HEK293 (cell line): ENCODE data around the gene ZAR1.

Experiments used
- CTCF ChIA-PET: fragments of 350-600 bp; formaldehyde crosslinking; extraction: SDS; loops from one replicate; lab custom pipeline; 2021; ENCODE audit warnings: antibody characterized with exemption; lab: Yijun Ruan, JAX
- POLR2A ChIA-PET: fragments of 300-600 bp; formaldehyde crosslinking; extraction: SDS; loops from one replicate; lab custom pipeline; 2020; ENCODE audit warnings: antibody characterized with exemption, inconsistent platforms; lab: Yijun Ruan, JAX
- H3K27ac ChIP-seq: fragments of 200-500 bp; sonication (Bioruptor generic); 2 replicates; pipeline ENCODE4 v1.5.1; 2014; ENCODE audit warnings: low read depth, low read length, control low read depth, inconsistent platforms; ENCODE audit errors: extremely low read depth
- H3K36me3 ChIP-seq, 2 experiments: fragments of 200-500 bp in 1 of 2; sonication (Bioruptor generic) in 1 of 2; 1 replicate in 1 of 2; 2 replicates in 1 of 2; pipeline ENCODE4 v1.5.1; 2014 to 2017; ENCODE audit warnings: inconsistent platforms in 2 of 2, low read length in 2 of 2; ENCODE audit not compliant: control insufficient read depth in 2 of 2, insufficient read depth in 1 of 2
- H3K4me1 ChIP-seq: fragments of 200-500 bp; sonication (Bioruptor generic); 2 replicates; pipeline ENCODE4 v1.5.1; 2014; ENCODE audit warnings: mild to moderate bottlenecking, low read length, inconsistent platforms; ENCODE audit not compliant: control insufficient read depth, insufficient read depth
- H3K4me3 ChIP-seq: 2 replicates; pipeline ENCODE4 v1.5.1; 2011; ENCODE audit warnings: low read depth, mild to moderate bottlenecking, control low read depth, low read length, moderate library complexity
- H3K9me3 ChIP-seq: fragments of 200-500 bp; sonication (Bioruptor generic); 2 replicates; pipeline ENCODE4 v1.5.1; 2014; ENCODE audit warnings: low read depth, low read length, inconsistent platforms; ENCODE audit not compliant: control insufficient read depth, insufficient read depth
- GLIS2 ChIP-seq: fragments of 450-650 bp; formaldehyde crosslinking; IDR thresholded peaks from 2 replicates; pipeline ENCODE4 v1.5.1; 2016; ENCODE audit warnings: missing biosample characterization, missing genetic modification characterization
- KLF16 ChIP-seq: fragments of 450-650 bp; formaldehyde crosslinking; IDR thresholded peaks from 2 replicates; pipeline ENCODE4 v1.5.1; 2017; ENCODE audit warnings: missing biosample characterization, missing genetic modification characterization
- MZF1 ChIP-seq: fragments of 450-650 bp; formaldehyde crosslinking; IDR thresholded peaks from 2 replicates; pipeline ENCODE4 v1.5.1; 2017; ENCODE audit warnings: missing biosample characterization, missing genetic modification characterization, borderline replicate concordance
- SALL2 ChIP-seq: fragments of 450-650 bp; formaldehyde crosslinking; IDR thresholded peaks from 2 replicates; pipeline ENCODE4 v1.5.0; 2017; ENCODE audit warnings: missing biosample characterization, mild to moderate bottlenecking, missing genetic modification characterization, borderline replicate concordance
- ZBTB8A ChIP-seq: fragments of 450-650 bp; formaldehyde crosslinking; IDR thresholded peaks from 2 replicates; pipeline ENCODE4 v1.5.1; 2016; ENCODE audit warnings: missing biosample characterization, missing genetic modification characterization
- ZNF133 ChIP-seq: fragments of 450-650 bp; formaldehyde crosslinking; IDR thresholded peaks from 2 replicates; pipeline ENCODE4 v1.5.1; 2016; ENCODE audit warnings: missing biosample characterization, missing genetic modification characterization
- ZNF211 ChIP-seq: fragments of 450-650 bp; formaldehyde crosslinking; IDR thresholded peaks from 2 replicates; pipeline ENCODE4 v1.5.1; 2016; ENCODE audit warnings: low read depth, missing biosample characterization, missing genetic modification characterization
- ZNF302 ChIP-seq: fragments of 450-650 bp; formaldehyde crosslinking; IDR thresholded peaks from 2 replicates; pipeline ENCODE4 v1.5.1; 2016; ENCODE audit warnings: missing biosample characterization, missing genetic modification characterization, low read depth
- ZNF350 ChIP-seq: fragments of 450-650 bp; formaldehyde crosslinking; IDR thresholded peaks from 2 replicates; pipeline ENCODE4 v1.5.0; 2017; ENCODE audit warnings: missing biosample characterization, mild to moderate bottlenecking, missing genetic modification characterization
- ZNF433 ChIP-seq: fragments of 450-650 bp; formaldehyde crosslinking; IDR thresholded peaks from 2 replicates; pipeline ENCODE4 v1.5.1; 2016; ENCODE audit warnings: missing biosample characterization, missing genetic modification characterization, low read depth
- ZNF514 ChIP-seq: fragments of 450-650 bp; formaldehyde crosslinking; IDR thresholded peaks from 2 replicates; pipeline ENCODE4 v1.5.1; 2016; ENCODE audit warnings: missing biosample characterization, missing genetic modification characterization
- ZNF521 ChIP-seq: fragments of 450-650 bp; formaldehyde crosslinking; IDR thresholded peaks from 2 replicates; pipeline ENCODE4 v1.5.1; 2017; ENCODE audit warnings: missing biosample characterization, mild to moderate bottlenecking, missing genetic modification characterization
- ZNF530 ChIP-seq: fragments of 450-650 bp; formaldehyde crosslinking; IDR thresholded peaks from 2 replicates; pipeline ENCODE4 v1.5.1; 2016; ENCODE audit warnings: low read depth, missing biosample characterization, missing genetic modification characterization
- ZNF549 ChIP-seq: fragments of 450-650 bp; IDR thresholded peaks from 2 replicates; pipeline ENCODE4 v1.5.1; 2018; ENCODE audit warnings: missing biosample characterization, missing genetic modification characterization, mild to moderate bottlenecking, inconsistent platforms, moderate library complexity
- ZNF629 ChIP-seq: fragments of 450-650 bp; formaldehyde crosslinking; IDR thresholded peaks from 2 replicates; pipeline ENCODE4 v1.5.1; 2017; ENCODE audit warnings: missing biosample characterization, missing genetic modification characterization
- ZNF747 ChIP-seq: fragments of 450-650 bp; formaldehyde crosslinking; IDR thresholded peaks from 2 replicates; pipeline ENCODE4 v1.5.1; 2016; ENCODE audit warnings: missing biosample characterization, missing genetic modification characterization
- ZNF777 ChIP-seq: fragments of 450-650 bp; formaldehyde crosslinking; IDR thresholded peaks from 2 replicates; pipeline ENCODE4 v1.5.1; 2017; ENCODE audit warnings: missing biosample characterization, missing genetic modification characterization, borderline replicate concordance
- TF ChIP-seq, protein P1 (sequence below): fragments of 450-650 bp; formaldehyde crosslinking; IDR thresholded peaks from 2 replicates; pipeline ENCODE4 v1.5.1; 2016; ENCODE audit warnings: missing biosample characterization, missing genetic modification characterization
- TF ChIP-seq, protein P2 (sequence below): fragments of 450-650 bp; formaldehyde crosslinking; IDR thresholded peaks from 2 replicates; pipeline ENCODE4 v1.5.1; 2017; ENCODE audit warnings: missing biosample characterization, mild to moderate bottlenecking, missing genetic modification characterization, moderate library complexity
- TF ChIP-seq, protein P3 (sequence below): fragments of 450-650 bp; formaldehyde crosslinking; IDR thresholded peaks from 2 replicates; pipeline ENCODE4 v1.5.0; 2017; ENCODE audit warnings: missing biosample characterization, missing genetic modification characterization, borderline replicate concordance
- TF ChIP-seq, protein P4 (sequence below): fragments of 450-650 bp; formaldehyde crosslinking; IDR thresholded peaks from 2 replicates; pipeline ENCODE4 v1.5.1; 2016; ENCODE audit warnings: missing biosample characterization, missing genetic modification characterization

Gene ZAR1

DNA sequence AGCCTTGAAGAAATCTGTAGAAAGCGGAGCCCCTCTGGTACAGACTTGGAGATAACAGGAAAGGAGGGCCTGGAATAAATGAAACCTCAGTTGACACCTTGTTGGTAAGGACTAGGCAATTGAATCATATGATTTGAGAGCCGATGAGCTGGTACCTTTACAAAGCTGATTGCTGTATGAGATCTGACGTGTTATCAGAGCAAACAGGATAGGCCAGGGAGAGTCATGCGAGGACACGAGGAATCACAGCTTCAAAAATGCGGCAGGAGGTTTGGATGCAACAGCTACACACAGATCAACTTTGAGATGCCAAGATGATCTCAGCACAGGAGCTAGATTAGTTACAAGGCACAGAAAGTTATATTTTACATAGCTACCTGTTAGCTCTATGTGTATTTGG, 14.3 kb upstream of the ZAR1 start (continued):
- TF ChIP-seq, protein P1, sequence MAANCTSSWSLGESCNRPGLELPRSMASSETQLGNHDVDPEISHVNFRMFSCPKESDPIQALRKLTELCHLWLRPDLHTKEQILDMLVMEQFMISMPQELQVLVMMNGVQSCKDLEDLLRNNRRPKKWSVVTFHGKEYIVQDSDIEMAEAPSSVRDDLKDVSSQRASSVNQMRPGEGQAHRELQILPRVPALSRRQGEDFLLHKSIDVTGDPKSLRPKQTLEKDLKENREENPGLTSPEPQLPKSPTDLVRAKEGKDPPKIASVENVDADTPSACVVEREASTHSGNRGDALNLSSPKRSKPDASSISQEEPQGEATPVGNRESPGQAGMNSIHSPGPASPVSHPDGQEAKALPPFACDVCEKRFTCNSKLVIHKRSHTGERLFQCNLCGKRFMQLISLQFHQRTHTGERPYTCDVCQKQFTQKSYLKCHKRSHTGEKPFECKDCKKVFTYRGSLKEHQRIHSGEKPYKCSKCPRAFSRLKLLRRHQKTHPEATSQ (tag by site-specific recombination): no peak
- TF ChIP-seq ZNF521 (tag by site-specific recombination): no peak
- TF ChIP-seq ZNF350 (tag by site-specific recombination): no peak

DNA sequence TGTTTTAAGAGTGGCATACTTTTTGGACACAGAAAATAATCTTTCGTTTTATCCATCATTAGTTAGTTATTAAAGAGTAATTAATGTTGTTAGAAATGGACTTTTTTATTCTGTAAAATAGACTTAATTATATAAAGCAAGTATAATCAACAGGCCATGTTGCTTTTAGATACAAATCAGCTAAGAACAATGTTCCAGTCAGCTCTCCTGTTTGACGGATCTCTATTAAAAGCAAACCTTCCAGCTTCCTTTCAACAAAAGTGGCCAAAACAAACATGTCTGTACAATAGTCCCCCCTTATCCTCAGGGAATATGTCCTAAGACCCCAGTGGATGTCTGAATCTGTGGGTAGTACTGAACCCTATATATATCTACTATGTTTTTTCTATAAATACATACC, 11.8 kb upstream of the ZAR1 start:
- POLR2A ChIA-PET: no interaction called here
- H3K36me3 ChIP-seq: no peaks in the 10 kb centered on the region
- TF ChIP-seq ZNF133 (tag by site-specific recombination) (no peak), MZF1 (tag by site-specific recombination) (no peak), ZNF549 (tag by site-specific recombination) (no peak), ZNF514 (tag by site-specific recombination) (no peak), ZNF747 (tag by site-specific recombination) (no peak), ZNF530 (no peak), SALL2 (tag by site-specific recombination) (no peak), ZNF777 (no peak), KLF16 (tag by site-specific recombination) (no peak), ZNF629 (tag by site-specific recombination) (no peak), ZNF433 (tag by site-specific recombination) (no peak), ZBTB8A (no peak), GLIS2 (tag by site-specific recombination) (no peak), ZNF302 (tag by site-specific recombination) (no peak), ZNF211 (no peak)
- TF ChIP-seq, protein P2, sequence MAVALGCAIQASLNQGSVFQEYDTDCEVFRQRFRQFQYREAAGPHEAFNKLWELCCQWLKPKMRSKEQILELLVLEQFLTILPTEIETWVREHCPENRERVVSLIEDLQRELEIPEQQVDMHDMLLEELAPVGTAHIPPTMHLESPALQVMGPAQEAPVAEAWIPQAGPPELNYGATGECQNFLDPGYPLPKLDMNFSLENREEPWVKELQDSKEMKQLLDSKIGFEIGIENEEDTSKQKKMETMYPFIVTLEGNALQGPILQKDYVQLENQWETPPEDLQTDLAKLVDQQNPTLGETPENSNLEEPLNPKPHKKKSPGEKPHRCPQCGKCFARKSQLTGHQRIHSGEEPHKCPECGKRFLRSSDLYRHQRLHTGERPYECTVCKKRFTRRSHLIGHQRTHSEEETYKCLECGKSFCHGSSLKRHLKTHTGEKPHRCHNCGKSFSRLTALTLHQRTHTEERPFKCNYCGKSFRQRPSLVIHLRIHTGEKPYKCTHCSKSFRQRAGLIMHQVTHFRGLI (tag by site-specific recombination): no peak
- TF ChIP-seq, protein P3, sequence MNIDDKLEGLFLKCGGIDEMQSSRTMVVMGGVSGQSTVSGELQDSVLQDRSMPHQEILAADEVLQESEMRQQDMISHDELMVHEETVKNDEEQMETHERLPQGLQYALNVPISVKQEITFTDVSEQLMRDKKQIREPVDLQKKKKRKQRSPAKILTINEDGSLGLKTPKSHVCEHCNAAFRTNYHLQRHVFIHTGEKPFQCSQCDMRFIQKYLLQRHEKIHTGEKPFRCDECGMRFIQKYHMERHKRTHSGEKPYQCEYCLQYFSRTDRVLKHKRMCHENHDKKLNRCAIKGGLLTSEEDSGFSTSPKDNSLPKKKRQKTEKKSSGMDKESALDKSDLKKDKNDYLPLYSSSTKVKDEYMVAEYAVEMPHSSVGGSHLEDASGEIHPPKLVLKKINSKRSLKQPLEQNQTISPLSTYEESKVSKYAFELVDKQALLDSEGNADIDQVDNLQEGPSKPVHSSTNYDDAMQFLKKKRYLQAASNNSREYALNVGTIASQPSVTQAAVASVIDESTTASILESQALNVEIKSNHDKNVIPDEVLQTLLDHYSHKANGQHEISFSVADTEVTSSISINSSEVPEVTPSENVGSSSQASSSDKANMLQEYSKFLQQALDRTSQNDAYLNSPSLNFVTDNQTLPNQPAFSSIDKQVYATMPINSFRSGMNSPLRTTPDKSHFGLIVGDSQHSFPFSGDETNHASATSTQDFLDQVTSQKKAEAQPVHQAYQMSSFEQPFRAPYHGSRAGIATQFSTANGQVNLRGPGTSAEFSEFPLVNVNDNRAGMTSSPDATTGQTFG: no peak
- TF ChIP-seq, protein P4, sequence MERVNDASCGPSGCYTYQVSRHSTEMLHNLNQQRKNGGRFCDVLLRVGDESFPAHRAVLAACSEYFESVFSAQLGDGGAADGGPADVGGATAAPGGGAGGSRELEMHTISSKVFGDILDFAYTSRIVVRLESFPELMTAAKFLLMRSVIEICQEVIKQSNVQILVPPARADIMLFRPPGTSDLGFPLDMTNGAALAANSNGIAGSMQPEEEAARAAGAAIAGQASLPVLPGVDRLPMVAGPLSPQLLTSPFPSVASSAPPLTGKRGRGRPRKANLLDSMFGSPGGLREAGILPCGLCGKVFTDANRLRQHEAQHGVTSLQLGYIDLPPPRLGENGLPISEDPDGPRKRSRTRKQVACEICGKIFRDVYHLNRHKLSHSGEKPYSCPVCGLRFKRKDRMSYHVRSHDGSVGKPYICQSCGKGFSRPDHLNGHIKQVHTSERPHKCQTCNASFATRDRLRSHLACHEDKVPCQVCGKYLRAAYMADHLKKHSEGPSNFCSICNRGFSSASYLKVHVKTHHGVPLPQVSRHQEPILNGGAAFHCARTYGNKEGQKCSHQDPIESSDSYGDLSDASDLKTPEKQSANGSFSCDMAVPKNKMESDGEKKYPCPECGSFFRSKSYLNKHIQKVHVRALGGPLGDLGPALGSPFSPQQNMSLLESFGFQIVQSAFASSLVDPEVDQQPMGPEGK (tag by site-specific recombination): no peak
- H3K4me3 ChIP-seq: no peak overlapping the region
- no peaks in the 10 kb centered on the region for H3K9me3 ChIP-seq
- 0 out of 2 replicates have a peak, but pooled peaks cover 2% of the 10 kb centered on the region for H3K4me1 ChIP-seq
- no peak overlapping the region for H3K27ac ChIP-seq
- CTCF ChIA-PET: no interaction called here
